Activated CD8-positive, alpha-beta memory T cell treated with anti-CD3 and anti-CD28 coated beads, Interleukin-2, amount 50 U/mL, for 24 hours (primary cell): ENCODE results near the gene PMVK.

Experiments
- DNase-seq: peaks from one replicate; pipeline ENCODE4 v3.0.0-alpha.2; 2020; ENCODE audit errors: extremely low read depth

PMVK gene

DNA sequence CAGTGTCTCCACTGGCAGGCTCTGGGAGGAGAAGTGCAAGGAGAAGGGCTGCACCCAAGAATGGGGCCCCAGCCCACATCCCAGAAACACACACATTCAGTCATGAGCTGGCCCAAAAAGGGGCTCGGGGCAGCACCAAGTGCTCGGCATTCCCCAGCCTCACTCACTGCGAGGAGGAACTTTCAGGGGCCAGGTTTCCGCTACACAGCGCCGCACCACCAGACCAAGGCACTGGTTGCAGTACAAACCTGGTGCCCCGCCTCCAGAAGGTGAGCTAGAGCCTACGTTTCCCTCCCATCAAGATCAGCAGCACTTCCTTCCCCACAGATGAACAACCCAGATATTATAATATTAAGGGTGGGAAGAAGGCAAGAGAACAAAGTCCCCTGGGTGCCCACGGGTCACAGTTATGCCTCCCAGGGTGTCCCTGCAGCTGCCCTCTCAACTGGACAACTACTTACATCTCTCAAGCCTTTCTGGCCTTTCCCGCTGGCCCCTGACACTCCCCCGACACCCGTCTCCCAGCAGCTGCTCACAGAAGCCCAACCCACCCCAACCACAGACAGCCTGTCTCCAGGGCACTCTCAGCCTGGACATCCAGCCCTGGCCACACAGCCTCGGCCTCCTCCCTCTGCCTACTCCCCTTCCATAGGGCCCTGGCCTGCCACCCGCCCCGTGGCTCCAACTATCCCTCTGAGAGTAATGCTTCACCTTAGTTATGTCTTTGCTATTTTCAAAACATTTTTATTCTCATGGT lies 15.6 kb upstream of the PMVK start:
- no peak for DNase-seq

DNA sequence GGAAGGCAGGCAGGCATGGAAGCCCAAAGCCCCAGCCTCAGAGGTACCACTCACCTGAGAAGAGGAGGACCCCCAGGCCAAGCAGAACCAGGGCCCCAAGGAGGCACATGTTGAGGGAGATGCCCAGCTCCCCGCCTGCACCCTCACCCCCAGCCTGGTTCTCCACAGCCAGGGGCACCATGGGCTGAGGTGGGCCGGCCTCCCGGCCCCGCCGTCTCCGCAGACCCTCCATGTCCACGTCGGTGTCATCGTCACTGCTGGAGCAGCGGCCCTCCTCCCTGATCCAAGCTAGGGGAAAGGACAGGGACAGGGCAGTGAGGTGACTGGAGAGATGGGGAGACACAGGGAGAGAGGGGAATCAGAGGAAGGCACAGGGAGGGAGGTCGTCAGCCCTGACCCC lies 11.6 kb upstream of the PMVK start:
- DNase-seq = no peak

DNA sequence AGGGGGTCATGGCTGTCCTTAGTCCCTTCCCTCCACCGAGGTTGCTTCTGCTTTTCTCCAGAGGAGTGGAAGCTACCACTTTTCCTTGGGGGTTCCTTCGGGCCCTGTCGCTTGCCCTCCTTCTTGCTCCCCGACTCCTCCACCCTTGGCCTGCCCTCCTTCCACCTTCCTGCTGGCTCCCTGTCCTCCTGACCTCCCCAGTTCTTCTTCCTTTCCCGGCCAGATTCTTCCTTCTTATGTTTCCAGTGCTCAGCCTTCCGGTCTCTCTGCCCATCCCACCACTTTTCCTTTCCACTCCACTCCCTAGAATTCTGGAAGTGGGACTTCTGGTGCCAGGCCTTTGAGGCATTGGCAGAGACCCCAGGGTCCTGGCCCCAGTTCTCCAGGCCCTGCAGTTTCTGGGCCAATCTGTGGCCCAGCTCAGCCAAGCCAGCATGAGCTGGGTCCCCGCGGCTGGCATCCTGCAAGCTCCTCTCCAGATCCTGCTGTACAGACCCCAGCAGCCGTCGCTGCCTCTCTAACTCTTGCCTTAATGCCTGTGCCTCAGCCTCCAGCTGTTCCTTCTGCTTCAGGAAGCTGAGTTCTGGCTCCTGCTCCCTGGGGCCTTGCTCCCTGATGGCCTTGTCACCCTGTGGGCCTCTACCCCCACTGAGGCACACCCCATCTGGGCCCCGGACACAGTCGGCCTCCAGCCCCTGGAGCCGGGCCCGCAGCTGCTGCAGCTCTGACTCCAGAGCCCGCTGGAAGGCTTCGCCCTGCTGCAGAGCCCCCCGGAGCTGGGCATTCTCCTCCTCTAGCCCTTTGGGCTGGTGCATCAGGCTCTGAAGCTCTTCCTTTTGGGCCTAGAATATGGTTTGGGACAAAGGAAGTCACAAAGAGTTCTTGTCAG lies 9.7 kb upstream of the PMVK start:
- DNase-seq = no peak

DNA sequence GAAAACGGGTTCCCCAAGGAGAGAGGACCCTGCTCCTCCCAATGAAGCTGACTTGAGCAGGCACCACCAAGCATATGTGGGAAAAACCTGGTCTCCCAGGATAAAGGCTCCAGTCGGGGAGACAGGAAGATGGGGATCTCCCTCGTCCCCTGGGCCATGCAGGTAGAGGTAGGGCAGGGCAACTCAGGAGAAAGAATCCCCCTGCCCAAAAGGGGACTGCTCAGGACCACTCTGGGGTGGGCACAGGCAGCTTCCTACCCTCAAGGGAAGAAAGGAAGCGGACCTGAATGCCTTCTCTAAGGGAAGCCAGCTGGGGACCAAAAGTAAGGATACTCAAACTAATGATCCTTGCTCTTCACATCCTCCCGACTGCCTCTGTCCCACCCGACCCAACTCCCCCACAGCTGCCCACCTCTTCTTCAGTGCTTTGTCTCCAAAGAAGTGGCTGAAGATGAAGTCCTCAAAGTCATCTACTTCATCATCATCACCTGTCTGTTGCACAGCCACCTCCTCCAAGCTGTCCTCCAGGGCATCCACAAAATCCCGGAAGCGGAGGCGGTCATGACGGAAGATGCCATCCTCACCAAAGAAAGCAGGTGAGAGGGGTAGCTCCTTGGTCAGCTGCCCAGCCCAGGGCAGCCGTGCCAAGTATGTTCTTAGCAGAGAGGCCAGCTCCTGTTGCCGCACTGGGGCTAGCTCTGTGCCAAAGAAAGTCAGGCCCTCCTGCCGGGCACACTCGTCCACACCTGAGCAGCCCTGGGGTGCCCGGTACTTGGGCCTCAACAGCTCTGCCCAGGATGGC lies 8.8 kb upstream of the PMVK start:
- DNase-seq = no peak

DNA sequence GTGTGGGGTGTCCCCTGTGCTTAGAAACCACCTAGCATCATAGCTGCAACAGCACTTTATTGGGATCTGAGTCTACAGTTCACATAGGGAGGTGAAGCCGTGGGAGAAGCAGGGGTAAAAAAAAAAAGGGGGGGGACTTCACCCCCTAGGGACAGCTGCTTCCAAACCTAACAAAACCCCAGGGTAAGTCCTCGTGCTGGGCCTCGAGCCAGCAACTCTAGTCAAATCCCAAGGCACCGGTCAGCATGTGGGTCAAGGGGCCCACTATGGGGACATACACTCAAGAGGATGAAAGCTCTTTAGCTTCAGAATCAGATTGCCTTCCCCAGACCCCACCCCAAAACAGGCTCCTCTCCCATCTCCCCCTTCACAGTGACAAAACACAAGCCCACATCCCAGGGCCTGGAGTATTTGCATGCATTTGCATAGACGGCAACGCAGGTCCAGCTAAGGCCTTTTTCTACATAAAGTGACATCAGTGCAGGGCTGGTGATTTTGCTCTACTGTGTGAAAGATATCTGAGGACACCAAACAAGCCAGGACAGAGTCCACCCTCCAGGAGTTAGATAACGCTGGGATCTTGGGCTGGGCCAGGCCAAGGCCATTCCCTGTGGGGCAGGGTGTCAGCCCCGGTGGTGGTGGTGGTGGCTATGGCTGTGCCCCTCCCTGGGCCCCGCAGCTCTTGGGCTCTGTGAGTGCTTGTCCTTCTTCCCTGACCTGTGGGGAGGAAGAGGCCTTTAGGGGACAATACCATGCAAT lies 8.1 kb upstream of the PMVK start:
- no peak for DNase-seq

DNA sequence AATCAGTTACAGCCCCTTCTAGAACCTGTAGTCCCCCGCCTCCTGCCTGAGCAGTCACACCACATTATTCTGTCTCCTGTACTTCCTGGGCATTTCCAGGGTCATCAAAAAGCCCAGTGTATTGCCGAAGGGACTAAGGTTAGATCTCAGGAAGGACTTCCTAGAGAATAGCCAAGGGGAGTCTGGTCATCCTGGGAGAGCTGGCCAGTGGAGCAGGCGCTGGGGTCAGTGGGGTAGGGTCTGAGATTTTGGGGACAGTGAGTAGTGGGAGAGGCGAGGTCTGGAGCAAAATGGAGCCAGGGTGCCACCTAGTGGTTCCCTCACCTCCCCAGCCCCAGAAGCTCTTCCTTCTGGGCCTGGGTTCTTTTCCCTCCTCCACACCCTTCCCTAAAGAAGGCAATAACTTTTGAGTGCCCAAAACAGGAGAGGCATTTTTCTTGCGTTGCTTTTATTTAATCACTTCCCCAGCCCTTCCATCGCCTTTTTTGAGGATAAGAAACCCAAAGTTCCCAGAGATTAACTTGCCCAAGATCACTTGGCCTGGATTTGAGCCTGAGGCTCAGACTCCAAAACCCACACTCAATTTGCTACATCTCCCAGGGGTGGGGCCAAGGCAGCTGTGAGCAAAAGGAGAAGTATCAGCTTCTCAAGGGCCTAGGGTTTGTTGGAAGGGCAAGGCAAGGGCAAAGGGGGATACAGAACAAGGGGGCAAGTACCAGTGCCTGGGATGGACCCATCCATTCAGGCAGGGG lies 7.3 kb upstream of the PMVK start:
- DNase-seq = no peak

DNA sequence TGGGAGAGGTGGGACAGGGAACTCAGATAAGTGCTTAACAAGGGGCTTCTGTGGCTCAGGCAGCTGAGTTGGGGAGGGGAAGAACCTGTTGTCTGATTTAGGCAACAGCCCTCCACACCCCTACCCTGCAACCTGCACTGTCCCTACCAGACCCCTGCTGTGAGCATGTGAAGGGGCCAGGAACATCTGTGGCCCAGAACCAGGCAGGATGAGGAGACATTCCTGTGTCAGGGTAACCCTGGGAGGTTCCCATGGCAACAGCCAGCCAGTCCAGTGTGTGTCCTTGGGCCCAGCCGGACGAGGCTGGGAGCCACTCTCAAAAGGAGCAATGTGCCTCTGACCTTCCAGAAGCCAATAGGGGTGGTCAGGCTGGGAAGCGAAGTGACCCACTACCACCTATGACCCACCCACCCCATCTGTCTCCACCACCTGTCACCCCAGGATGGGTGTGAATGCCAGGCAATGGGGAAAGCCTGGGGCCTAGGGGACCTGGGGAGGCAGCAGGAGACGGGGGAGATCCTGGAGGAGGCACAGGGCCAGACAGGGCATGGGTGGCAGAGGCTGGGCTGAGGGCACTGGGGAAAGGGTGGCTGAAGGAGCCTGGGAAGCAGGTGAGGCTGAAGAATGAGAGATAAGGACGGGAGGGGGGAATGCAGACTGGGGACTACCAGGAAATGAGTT lies 5.0 kb upstream of the PMVK start:
- no peak for DNase-seq

DNA sequence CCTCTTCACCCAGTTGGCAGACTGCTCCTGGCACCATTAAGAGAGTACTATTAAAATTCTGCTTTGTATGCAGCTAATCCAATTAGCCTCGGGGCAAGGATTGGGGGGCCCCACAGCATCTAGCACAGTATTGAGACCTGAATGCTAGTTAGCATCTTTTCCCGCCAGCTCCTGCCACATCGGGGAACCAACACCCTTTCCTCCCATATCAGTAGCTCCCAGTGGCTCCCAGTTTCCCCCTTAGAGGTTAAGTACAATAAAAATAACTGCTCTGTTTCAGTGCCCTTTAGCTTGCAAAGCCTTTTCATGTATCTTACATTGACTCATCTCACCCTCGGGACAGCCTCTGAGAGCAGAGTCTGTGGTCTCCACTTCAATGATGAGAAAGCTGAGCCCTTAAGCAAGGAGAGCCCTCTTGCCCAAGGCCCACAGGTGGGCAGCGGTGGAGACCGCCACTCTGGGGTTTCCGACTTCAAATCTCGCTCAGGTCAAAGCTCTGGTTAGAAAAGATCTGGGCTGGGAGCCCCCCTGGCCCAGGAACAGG lies 4.2 kb upstream of the PMVK start:
- DNase-seq = no peak

DNA sequence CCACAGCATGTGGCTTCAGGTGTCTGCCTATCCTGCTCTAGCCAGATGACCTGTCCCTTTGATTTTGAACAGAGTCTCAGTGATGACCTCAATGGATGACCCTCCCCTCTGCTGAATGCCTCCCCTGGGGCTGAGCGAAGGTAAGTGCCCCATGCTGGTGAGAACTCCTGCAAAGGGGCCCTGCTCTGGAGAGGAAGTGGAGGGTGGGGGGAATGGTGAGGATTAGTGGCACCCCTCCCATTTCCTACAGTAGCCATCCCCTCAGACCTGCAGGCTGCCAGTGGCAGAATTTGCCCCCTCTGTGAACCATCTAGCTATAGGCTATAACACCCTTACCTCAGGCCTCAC lies 3.7 kb upstream of the PMVK start:
- DNase-seq = no peak

DNA sequence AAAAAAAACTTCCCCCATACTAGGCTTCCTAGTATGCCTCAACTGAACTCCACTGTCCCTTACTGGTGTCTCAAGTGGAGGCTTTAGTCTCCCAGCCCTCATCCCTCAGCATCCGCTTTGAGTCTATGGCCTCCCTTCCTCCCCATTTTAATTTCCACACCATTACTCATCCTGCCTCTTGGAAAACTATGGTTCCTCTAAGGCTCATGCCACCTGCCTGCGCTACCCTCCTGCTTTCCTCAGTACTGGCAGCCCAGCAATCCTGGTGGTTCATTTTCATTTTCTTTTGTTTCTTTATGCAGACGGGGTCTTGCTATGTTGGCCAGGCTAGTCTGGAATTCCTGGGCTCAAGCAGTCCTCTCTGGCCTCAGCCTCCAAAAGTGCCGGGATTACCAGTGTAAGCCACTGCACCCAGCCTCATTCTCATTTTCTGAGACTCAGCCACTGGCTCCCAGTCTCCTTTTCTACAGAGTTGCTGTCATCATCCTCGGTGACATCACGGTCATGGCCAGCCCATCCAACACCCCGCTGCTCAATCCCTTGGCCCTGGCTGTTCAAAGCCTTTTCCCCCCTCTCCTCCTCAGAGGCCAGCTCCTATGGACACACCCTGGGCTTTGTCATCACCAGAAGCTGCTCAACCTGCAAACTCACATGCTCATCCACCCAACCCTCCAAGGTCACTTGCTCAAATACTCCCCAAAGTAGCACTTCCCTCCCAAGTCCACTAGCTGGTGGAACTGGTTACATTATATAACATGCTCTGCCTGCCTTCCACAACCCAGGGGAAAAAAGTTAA lies 2.3 kb upstream of the PMVK start:
- no peak for DNase-seq

DNA sequence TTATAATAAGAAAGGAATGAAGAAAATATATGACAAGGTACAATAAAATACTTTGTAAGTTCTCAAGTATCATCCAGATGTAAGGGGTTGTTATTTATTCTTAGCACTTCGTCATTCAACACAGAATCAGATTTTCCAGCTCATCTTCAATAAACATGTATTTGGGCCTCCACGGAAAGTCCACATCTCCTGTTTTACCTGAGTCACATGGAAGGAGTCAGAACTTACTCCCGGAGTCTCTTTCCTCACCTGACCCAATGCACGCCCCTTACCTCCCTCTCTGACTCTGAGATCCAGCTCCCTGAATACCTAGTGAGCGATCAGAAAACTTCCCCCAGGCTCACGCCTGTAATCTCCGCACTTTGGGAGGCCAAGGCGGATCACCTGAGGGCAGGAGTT lies 1.5 kb upstream of the PMVK start:
- no peak for DNase-seq

DNA sequence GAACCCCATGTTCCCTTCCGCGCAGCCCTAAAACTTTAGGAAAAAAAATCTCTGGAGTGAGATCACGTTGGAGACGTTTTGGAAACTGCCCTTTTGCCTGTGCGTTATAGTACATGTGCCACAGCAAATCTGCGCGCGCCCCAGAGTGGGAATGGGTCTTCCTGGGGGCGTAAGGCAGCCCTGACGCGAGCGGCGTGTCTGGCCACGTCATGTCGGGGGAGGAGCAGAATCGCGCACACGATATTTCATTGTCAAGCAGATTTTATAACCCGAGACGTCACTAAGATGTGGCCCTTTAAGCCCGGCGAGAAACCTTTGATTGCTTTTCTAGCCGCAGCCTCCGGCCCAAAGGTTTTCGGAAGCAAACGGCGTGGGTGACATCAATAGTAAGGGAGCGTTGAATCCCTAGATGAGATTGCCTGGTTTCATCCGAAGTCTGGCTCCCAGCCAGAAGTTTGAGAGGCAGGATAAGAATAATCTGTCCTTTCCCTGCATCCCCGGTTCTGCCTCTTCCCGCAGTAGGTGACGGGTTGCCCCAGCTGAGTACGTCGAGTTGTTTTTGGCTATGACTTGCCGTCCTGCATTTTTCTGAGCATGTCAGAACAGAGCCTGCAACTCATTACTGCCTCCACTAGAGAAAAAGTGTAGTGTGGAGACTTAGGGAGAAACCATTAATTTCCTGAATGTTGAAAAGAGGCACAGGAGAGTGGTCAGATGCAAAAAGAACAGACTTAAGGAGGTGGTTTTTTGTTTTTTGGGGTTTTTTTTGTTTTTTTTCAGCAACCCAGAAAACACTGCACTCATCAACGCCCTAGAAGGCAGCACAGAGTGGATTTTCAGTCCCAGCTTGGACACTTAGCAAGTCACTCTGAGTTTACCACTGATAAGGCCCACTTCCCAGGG lies 817 bp upstream of the PMVK start:
- DNase-seq = peak; percentile 71

DNA sequence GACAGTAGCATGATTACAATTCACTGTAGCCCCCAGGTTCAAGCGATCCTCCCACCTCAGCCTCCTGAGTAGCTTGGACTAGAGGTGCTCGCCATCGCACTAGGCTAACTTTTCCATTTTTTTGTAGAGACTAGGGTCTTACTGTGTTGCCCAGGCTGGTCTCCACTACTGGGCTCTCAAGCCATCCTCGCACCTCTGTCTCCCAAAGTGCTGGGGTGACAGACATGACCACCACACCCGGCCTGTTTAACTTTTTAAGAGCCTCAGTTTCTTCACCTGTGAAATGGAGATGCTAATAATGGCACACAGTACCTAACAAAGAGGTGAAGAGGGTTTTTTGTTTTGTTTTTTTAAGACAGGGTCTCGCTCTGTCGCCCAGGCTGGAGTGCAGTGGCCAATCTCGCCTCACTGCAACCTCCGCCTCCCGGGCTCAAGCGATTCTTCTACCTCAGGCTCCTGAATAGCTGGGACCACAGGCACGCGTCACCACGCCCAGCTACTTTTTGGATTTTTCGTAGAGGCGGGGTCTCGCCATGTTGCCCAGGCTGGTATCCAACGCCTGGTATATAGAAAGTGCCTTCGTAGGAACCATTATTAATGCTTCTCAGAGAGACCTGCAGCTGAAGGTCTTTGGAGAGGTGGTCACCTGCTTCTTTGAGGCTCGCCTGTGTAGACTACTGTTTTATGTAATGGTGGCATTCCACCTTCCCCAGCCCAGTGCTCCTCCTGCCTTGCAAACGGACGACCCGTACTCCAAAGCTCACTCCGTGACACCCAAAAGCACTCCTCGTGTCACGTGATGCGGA lies 567 bp downstream of the PMVK start:
- DNase-seq = no peak

DNA sequence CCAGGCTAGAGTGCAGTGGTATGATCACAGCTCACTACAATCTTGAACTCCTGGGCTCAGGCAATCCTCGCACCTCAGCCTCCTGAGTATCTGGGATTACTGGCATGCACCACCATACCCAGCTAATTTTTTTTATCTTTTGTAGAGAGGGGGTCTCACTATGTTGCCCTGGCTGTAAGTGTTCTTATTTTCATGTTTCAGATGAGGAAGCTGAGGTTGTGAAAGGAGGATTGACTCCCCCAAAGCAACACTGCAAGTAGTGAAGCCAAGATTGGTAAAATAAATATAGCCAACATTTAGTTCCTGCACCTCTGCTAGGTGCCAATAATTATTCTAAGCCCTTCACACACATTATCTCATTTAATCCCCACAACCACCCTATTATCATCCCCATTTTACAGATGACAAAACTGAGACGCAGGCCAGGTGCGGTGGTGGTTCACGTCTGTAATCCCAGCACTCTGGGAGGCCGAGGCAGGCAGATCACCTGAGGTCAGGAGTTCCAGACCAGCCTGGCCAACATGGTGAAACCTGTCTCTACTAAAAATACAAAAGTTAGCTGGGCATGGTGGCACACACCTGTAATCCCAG lies 2.1 kb downstream of the PMVK start:
- DNase-seq = no peak

DNA sequence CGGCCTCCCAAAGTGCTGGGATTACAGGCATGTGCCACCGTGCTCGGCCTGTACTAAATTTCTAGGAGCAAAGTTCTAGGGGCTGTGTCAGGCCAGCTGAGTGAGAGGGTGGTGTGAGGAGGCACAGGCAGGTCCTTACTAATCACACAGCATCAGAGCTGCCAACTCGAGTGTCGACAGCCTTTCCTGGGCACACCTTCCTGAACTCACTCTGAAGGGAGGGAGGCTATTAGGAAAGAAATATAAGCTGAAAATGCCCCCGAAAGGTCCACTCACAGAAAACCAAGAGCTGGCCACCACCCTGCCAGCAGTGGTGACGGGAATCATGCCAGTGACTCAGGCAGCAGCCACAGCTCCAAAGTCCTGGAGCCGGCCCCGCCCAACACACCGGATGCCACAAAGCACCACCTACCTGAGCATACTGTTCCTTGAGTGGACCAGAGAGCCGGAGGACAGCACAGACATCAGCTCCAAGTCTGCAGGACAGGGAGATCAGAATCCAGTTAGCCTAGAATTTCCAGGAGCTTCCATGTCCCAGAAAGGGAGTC lies 4.5 kb downstream of the PMVK start:
- DNase-seq = no peak

DNA sequence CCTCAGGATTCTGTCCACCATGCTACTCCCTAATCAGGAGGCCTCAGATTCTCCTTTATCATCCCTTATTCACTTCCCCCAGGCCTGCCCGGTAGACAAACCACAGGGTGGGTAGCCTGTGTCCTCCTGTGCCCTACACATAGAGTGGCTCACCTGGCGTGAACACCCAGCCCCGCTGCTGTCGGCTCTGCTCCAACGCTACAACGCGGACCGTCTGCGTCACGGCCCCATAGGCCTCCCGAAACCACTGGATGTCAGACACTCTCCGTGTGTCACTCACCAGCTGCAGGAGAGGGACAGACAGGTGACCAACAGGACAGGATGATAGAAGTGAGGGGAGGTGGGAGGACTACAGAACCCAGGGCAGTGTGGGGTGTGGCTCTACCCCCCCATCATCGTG lies 10.3 kb downstream of the PMVK start:
- no peak for DNase-seq
